K562 (cell line): ENCODE results near the gene MMP23B. TPM values are rescaled to one million over a fixed set of nuclear protein-coding genes. Genes with fewer than 3 reads are reported as not detected.
"Not testable (repeated sequence)": the region's sequence is repeated elsewhere in the genome, so short reads cannot be mapped to it uniquely, and the experiment has no call there.

Source experiments
- ATAC-seq: fragments of 200-7000 bp; cut with Tn5 transposase; 3 replicates; pipeline ENCODE4 v1.9.1; 2020; ENCODE audit warnings: moderate library complexity
- BruUV-seq: library from RNA; stranded (reverse); fragments of 400-500 nt; replicated peaks from 2 replicates; lab custom pipeline; 2021; lab: Mats Ljungman, UMichigan
- CTCF ChIA-PET: fragments of 300-600 bp; formaldehyde crosslinking; extraction: SDS; loops from one replicate; lab custom pipeline; 2021; ENCODE audit warnings: low intra/inter-chr PET ratio; lab: Yijun Ruan, JAX
- POLR2A ChIA-PET: fragments of 300-600, 350-650 bp; sonication (Branson Sonifier 250); formaldehyde crosslinking; extraction: SDS; loops from one replicate; lab custom pipeline; 2021; ENCODE audit warnings: antibody characterized with exemption, inconsistent platforms; lab: Yijun Ruan, JAX
- DNase-seq, 4 experiments: peaks; one replicate each; pipeline versions ENCODE4 v3.0.0 to v3.0.0-alpha.2; 2011 to 2018; ENCODE audit warnings: low spot score in 3 of 4, mixed read lengths in 3 of 4; ENCODE audit errors: extremely low read depth in 1 of 4
- FAIRE-seq: peaks from 2 replicates; lab custom pipeline; 2011; peaks lifted over from hg19 to GRCh38; lab: Jason Lieb, UNC
- H2AFZ ChIP-seq: 2 replicates; pipeline ENCODE4 v1.6.0; 2011; ENCODE audit warnings: low read depth, low read length, control low read depth, inconsistent platforms
- H3K27ac ChIP-seq: fragments of 200-600 bp; 3 replicates; pipeline ENCODE4 v1.8.0; 2011; ENCODE audit warnings: low read depth, mild to moderate bottlenecking, control low read depth, inconsistent platforms, low read length, moderate library complexity, mixed read lengths; ENCODE audit errors: extremely low read depth
- H3K27me3 ChIP-seq, 2 experiments: fragments of 300-600 bp in 1 of 2; 2 replicates in 1 of 2; 3 replicates in 1 of 2; pipeline versions ENCODE4 v1.6.0 to v1.8.0; 2011; ENCODE audit warnings: inconsistent platforms in 2 of 2, low read length in 2 of 2, mild to moderate bottlenecking in 1 of 2, mixed read lengths in 1 of 2, moderate library complexity in 1 of 2; ENCODE audit not compliant: control insufficient read depth in 2 of 2, insufficient read depth in 2 of 2
- H3K36me3 ChIP-seq: fragments of 300-600 bp; 3 replicates; pipeline ENCODE4 v1.8.0; 2011; ENCODE audit warnings: mild to moderate bottlenecking, low read length, inconsistent platforms; ENCODE audit not compliant: control insufficient read depth, insufficient read depth
- H3K4me1 ChIP-seq, 2 experiments: fragments of 200-600 bp in 1 of 2; replicated peaks in 1 of 2; 2 replicates in 1 of 2; 3 replicates in 1 of 2; pipeline versions ENCODE4 v1.5.1 to v1.8.0; 2011; ENCODE audit warnings: inconsistent platforms in 2 of 2, low read length in 2 of 2, mild to moderate bottlenecking in 1 of 2, mixed read lengths in 1 of 2, moderate library complexity in 1 of 2; ENCODE audit not compliant: control insufficient read depth in 2 of 2, insufficient read depth in 2 of 2
- H3K4me2 ChIP-seq: 2 replicates; pipeline ENCODE4 v1.6.1; 2011; ENCODE audit warnings: low read length, control low read depth, inconsistent platforms, mixed read lengths; ENCODE audit not compliant: insufficient read depth
- H3K4me3 ChIP-seq: fragments of 200-600 bp; sonication (generic), shearing (Covaris generic); 2 replicates; pipeline ENCODE4 v1.5.1; 2016; ENCODE audit warnings: control low read depth, inconsistent platforms
- H3K79me2 ChIP-seq: fragments of 200-600 bp; 3 replicates; pipeline ENCODE4 v1.8.0; 2011; ENCODE audit warnings: low read length, inconsistent platforms; ENCODE audit not compliant: control insufficient read depth, insufficient read depth
- H3K9ac ChIP-seq, 2 experiments: 2 replicates each; pipeline versions ENCODE4 v1.6.0 to v1.6.1; 2011; ENCODE audit warnings: low read depth in 2 of 2, low read length in 2 of 2, control low read depth in 1 of 2, inconsistent platforms in 1 of 2, mild to moderate bottlenecking in 1 of 2, mixed read lengths in 1 of 2; ENCODE audit not compliant: insufficient read depth in 1 of 2
- H3K9me1 ChIP-seq: one replicate; pipeline ENCODE4 v1.6.0; 2011; ENCODE audit warnings: inconsistent platforms, mild to moderate bottlenecking, low read length, moderate library complexity; ENCODE audit not compliant: control insufficient read depth, insufficient read depth
- H3K9me3 ChIP-seq: replicated peaks from 2 replicates; pipeline ENCODE4 v1.5.1; 2011; ENCODE audit warnings: low read depth, low read length, inconsistent platforms; ENCODE audit not compliant: control insufficient read depth, insufficient read depth
- H4K20me1 ChIP-seq: replicated peaks from 2 replicates; pipeline ENCODE4 v1.6.1; 2011; ENCODE audit warnings: low read length, inconsistent platforms, mixed read lengths; ENCODE audit not compliant: control insufficient read depth, insufficient read depth
- ARID1B ChIP-seq: fragments of 450-650 bp; IDR thresholded peaks from 2 replicates; pipeline ENCODE4 v1.6.1; 2016; ENCODE audit warnings: antibody characterized with exemption, mild to moderate bottlenecking, inconsistent platforms
- ASH1L ChIP-seq: fragments of 450-650 bp; IDR thresholded peaks from 2 replicates; pipeline ENCODE4 v1.6.1; 2018; ENCODE audit warnings: borderline replicate concordance, mild to moderate bottlenecking, low read depth; ENCODE audit not compliant: partially characterized antibody
- CC2D1A ChIP-seq: fragments of 450-650 bp; IDR thresholded peaks from 2 replicates; pipeline ENCODE4 v1.6.1; 2017; ENCODE audit warnings: mild to moderate bottlenecking
- EWSR1 ChIP-seq: fragments of 450-650 bp; IDR thresholded peaks from 2 replicates; pipeline ENCODE4 v1.6.1; 2018; ENCODE audit warnings: borderline replicate concordance, mild to moderate bottlenecking, low read depth, moderate library complexity; ENCODE audit not compliant: partially characterized antibody
- HINFP ChIP-seq: fragments of 450-650 bp; conservative IDR thresholded peaks from 2 replicates; pipeline ENCODE4 v1.6.1; 2016; ENCODE audit warnings: missing genetic modification characterization, low read depth, mild to moderate bottlenecking, control low read depth, missing compliant biosample characterization
- IRF1 ChIP-seq: sonication (generic); formaldehyde crosslinking; IDR thresholded peaks from 2 replicates; pipeline ENCODE4 v1.8.0; 2022; ENCODE audit warnings: missing genetic modification reagents, mild to moderate bottlenecking, borderline replicate concordance
- NCOA4 ChIP-seq: fragments of 450-650 bp; IDR thresholded peaks from 2 replicates; pipeline ENCODE4 v1.6.1; 2018; ENCODE audit warnings: mild to moderate bottlenecking; ENCODE audit not compliant: partially characterized antibody
- NFRKB ChIP-seq: fragments of 450-650 bp; IDR thresholded peaks from 2 replicates; pipeline ENCODE4 v1.6.1; 2016; ENCODE audit warnings: low read depth
- PYGO2 ChIP-seq: fragments of 450-650 bp; IDR thresholded peaks from 2 replicates; pipeline ENCODE4 v1.6.1; 2016; ENCODE audit warnings: mild to moderate bottlenecking, missing genetic modification characterization, moderate library complexity, missing compliant biosample characterization
- SAP30 ChIP-seq: fragments of 200-600 bp; sonication (generic); IDR thresholded peaks from 2 replicates; pipeline ENCODE4 v1.6.1; 2012; ENCODE audit warnings: borderline replicate concordance, low read depth, mild to moderate bottlenecking, moderate library complexity, low read length, control low read depth, inconsistent platforms; ENCODE audit not compliant: insufficient read depth, poor library complexity, severe bottlenecking
- WGBS: fragments of 100-300 bp; shearing (Covaris generic); methylation state at CpG from one replicate; pipeline ENCODE4 v1.1.6; 2016; ENCODE audit warnings: low coverage, mixed read lengths; ENCODE audit not compliant: insufficient coverage; ENCODE audit errors: missing lambda C conversion rate; 5-methylcytosine and 5-hydroxymethylcytosine counted together
- in situ Hi-C: fragments of 300-500 bp; cut with MboI; formaldehyde crosslinking; loops from 4 replicates; pipeline ENCODE4 v1.15.0; 2018; ENCODE audit warnings: inconsistent platforms, mixed read lengths
- intact Hi-C: fragments of 100-400 bp; cut with micrococcal nuclease; formaldehyde crosslinking; loops from 2 replicates; pipeline ENCODE4 v1.14.2; 2022
- polyA plus RNA-seq, 8 experiments: library from polyadenylated mRNA; depleted of rRNA in 4 of 8; stranded (reverse) in 5 of 8; unstranded in 3 of 8; fragments of >200 nt; fragmentation: Nextera tagmentation in 2 of 8; fragmentation: Illumina TruSeq in 1 of 8; extraction: Ambion mirVana in 2 of 8; extraction: Trizol in 1 of 8; gene quantifications; 2 replicates each; pipeline versions ENCODE4 v1.2.1 to v1.2.3, GENCODE V29; 2011 to 2014; ENCODE audit warnings: inconsistent platforms in 1 of 8, missing spikeins in 1 of 8
- total RNA-seq, 7 experiments: library from RNA; depleted of rRNA in 6 of 7; stranded (reverse); fragments of >200 nt in 6 of 7; fragmentation: Illumina TruSeq in 2 of 7; extraction: Trizol in 2 of 7; gene quantifications; 2 replicates each; pipeline versions ENCODE4 v1.2.1 to v1.2.3, GENCODE V29; 2011 to 2021; ENCODE audit warnings: low replicate concordance in 1 of 7

Gene MMP23B
- total and polyA plus RNA-seq, 9 of the 15 experiments (the other 6 are each of a cell fraction or from before 2014, with no cell fraction given) = 0.28 to 1.2 (median 0.41) TPM; not detected in 5

GRCh38 chr1:1595341-1595740 lies 36.6 kb upstream of the MMP23B start:
- FAIRE-seq = peak; percentile 80
- H2AFZ ChIP-seq, H3K9me3 ChIP-seq, H3K4me3 ChIP-seq, CTCF ChIA-PET, DNase-seq, H3K4me2 ChIP-seq, in situ Hi-C loops, intact Hi-C loops, H3K27ac ChIP-seq, H4K20me1 ChIP-seq, H3K9me1 ChIP-seq, ATAC-seq, H3K9ac ChIP-seq, H3K27me3 ChIP-seq, H3K36me3 ChIP-seq, BruUV-seq, POLR2A ChIA-PET, H3K79me2 ChIP-seq: not testable (repeated sequence)
- WGBS = 33% methylated on average over 2 of the region's 2 CpGs
- TF ChIP-seq CC2D1A (0 out of 2 replicates have a peak, but pooled peaks have one; percentile 10), ASH1L (peak; percentile 6)
- peaks cover 13 to 50% of the 10 kb centered on the region in 2 experiments; a peak in 4 of 5 replicates for H3K4me1 ChIP-seq

- Histone ChIP-seq H3K9ac (peak overlapping the region; percentile 49 to 83; a peak in 3 of 4 replicates), H3K4me1 (peaks cover 17 to 63% of the 10 kb centered on the region in 2 experiments; a peak in 4 of 5 replicates), H3K4me3 (no peak overlapping the region), H3K9me3 (no peaks in the 10 kb centered on the region), H3K27me3 (no peaks in the 10 kb centered on the region), H4K20me1 (no peaks in the 10 kb centered on the region; the same call in 1 of the 2 replicates), H3K9me1 (no peaks in the 10 kb centered on the region), H2AFZ (peak overlapping the region; percentile 73), H3K36me3 (no peaks in the 10 kb centered on the region), H3K27ac (peak overlapping the region; percentile 38; the same call in 2 of the 3 replicates), H3K4me2 (peak overlapping the region; percentile 55), H3K79me2 (no peaks in the 10 kb centered on the region; the same call in 2 of the 3 replicates)
- ChIA-PET CTCF (no interaction called here), POLR2A (interaction anchor here (0.6 to 2.2 kb wide), 7 partner anchors 8 to 309 kb away, joined by 3 to 13 read pairs (median 4); no protein-coding TSS in a partner anchor)
- peak; percentile 18 for ATAC-seq
- in situ Hi-C loops (no loop called here), intact Hi-C loops (no loop called here)
- no TSS peak for BruUV-seq
- WGBS = 28% methylated on average over 12 of the region's 12 CpGs
- FAIRE-seq = no peak
- peak in 1 of 4 experiments; percentile 23 for DNase-seq
- TF ChIP-seq ARID1B (0 out of 2 replicates have a peak, but pooled peaks have one; percentile 7), SAP30 (no peak), NCOA4 (peak; percentile 78), IRF1 (no peak), PYGO2 (tag) (no peak), NFRKB (no peak), HINFP (tag) (no peak), EWSR1 (no peak)
Observed at GRCh38 chr1:1596493-1597274, 35.3 kb upstream of the MMP23B start.
